SK-N-SH (cell line): ENCODE results near the gene CFAP251. TPM values are rescaled to one million over a fixed set of nuclear protein-coding genes. Genes with fewer than 3 reads are reported as not detected.

Source experiments
- CTCF ChIA-PET: fragments of 300-600, 350-600 bp; formaldehyde crosslinking; extraction: SDS; loops from one replicate; lab custom pipeline; 2021; lab: Yijun Ruan, JAX
- POLR2A ChIA-PET: fragments of 350-600 bp; sonication (Branson Sonifier 250); formaldehyde crosslinking; extraction: SDS; loops from one replicate; lab custom pipeline; 2020; ENCODE audit warnings: antibody characterized with exemption, inconsistent platforms; lab: Yijun Ruan, JAX
- DNase-seq: peaks from one replicate; pipeline ENCODE4 v3.0.0; 2012
- H2AFZ ChIP-seq: fragments of 200-600 bp; sonication (generic); 2 replicates; pipeline ENCODE4 v1.8.1; 2016; ENCODE audit warnings: antibody characterized with exemption, mild to moderate bottlenecking, low read depth
- H3F3A ChIP-seq: fragments of 200-600 bp; sonication (generic); replicated peaks from 2 replicates; pipeline ENCODE3; 2016; ENCODE audit warnings: antibody characterized with exemption, mild to moderate bottlenecking; ENCODE audit not compliant: insufficient read depth
- H3K27ac ChIP-seq, 2 experiments: fragments of 200-500 bp in 1 of 2; fragments of 200-600 bp in 1 of 2; sonication (Bioruptor generic) in 1 of 2; sonication (generic), shearing (Covaris generic) in 1 of 2; 2 replicates each; pipeline versions ENCODE4 v1.5.1 to v1.6.1; 2014 to 2016; ENCODE audit warnings: low read depth in 2 of 2, inconsistent platforms in 1 of 2, low read length in 1 of 2, mild to moderate bottlenecking in 1 of 2, mixed read lengths in 1 of 2
- H3K27me3 ChIP-seq: fragments of 200-600 bp; sonication (generic), shearing (Covaris generic); 2 replicates; pipeline ENCODE4 v1.6.1; 2016; ENCODE audit warnings: mixed run types; ENCODE audit not compliant: insufficient read depth
- H3K36me3 ChIP-seq, 2 experiments: fragments of 200-500 bp in 1 of 2; fragments of 200-600 bp in 1 of 2; sonication (Bioruptor generic) in 1 of 2; sonication (generic) in 1 of 2; replicated peaks in 1 of 2; 2 replicates each; pipeline versions ENCODE3 to v1.5.1; 2014 to 2016; ENCODE audit warnings: low read length in 1 of 2, mild to moderate bottlenecking in 1 of 2; ENCODE audit not compliant: insufficient read depth in 2 of 2, control insufficient read depth in 1 of 2
- H3K4me1 ChIP-seq, 2 experiments: fragments of 200-500 bp in 1 of 2; fragments of 200-600 bp in 1 of 2; sonication (Bioruptor generic) in 1 of 2; sonication (generic), shearing (Covaris generic) in 1 of 2; 2 replicates each; pipeline versions ENCODE4 v1.5.1 to v1.6.1; 2014 to 2016; ENCODE audit warnings: low read depth in 1 of 2, low read length in 1 of 2, mixed run types in 1 of 2; ENCODE audit not compliant: insufficient read depth in 2 of 2, control insufficient read depth in 1 of 2
- H3K4me2 ChIP-seq: fragments of 200-600 bp; sonication (generic), shearing (Covaris generic); 2 replicates; pipeline ENCODE4 v1.6.1; 2017; ENCODE audit warnings: mixed run types
- H3K4me3 ChIP-seq, 2 experiments: fragments of 200-500 bp in 1 of 2; fragments of 200-600 bp in 1 of 2; sonication (Bioruptor generic) in 1 of 2; sonication (generic), shearing (Covaris generic) in 1 of 2; 2 replicates each; pipeline versions ENCODE4 v1.5.1 to v1.8.1; 2014 to 2016; ENCODE audit warnings: low read depth in 2 of 2, inconsistent platforms in 1 of 2, low read length in 1 of 2, mild to moderate bottlenecking in 1 of 2, mixed read lengths in 1 of 2, moderate library complexity in 1 of 2
- H3K79me2 ChIP-seq: fragments of 200-600 bp; sonication (generic); 2 replicates; pipeline ENCODE4 v1.8.1; 2017; ENCODE audit warnings: mild to moderate bottlenecking; ENCODE audit not compliant: insufficient read depth
- H3K9ac ChIP-seq: fragments of 200-600 bp; sonication (generic); 2 replicates; pipeline ENCODE4 v1.6.1; 2017; ENCODE audit warnings: mixed run types
- H3K9me2 ChIP-seq: fragments of 200-600 bp; sonication (generic); 2 replicates; pipeline ENCODE4 v1.6.1; 2017; ENCODE audit warnings: mixed run types
- H3K9me3 ChIP-seq: fragments of 200-600 bp; sonication (generic); 2 replicates; pipeline ENCODE4 v1.6.1; 2017; ENCODE audit warnings: mixed run types, mild to moderate bottlenecking, moderate library complexity
- H4K20me1 ChIP-seq: fragments of 200-600 bp; sonication (generic); 2 replicates; pipeline ENCODE4 v1.6.1; 2017; ENCODE audit warnings: mild to moderate bottlenecking, mixed run types; ENCODE audit not compliant: insufficient read depth
- CTCF ChIP-seq: fragments of 200-600 bp; sonication (generic); IDR thresholded peaks from 2 replicates; pipeline ENCODE4 v1.6.1; 2017; ENCODE audit warnings: antibody characterized with exemption, mild to moderate bottlenecking, moderate library complexity
- ELF1 ChIP-seq: IDR thresholded peaks from 2 replicates; pipeline ENCODE4 v1.4.0; 2012
- FOSL2 ChIP-seq: IDR thresholded peaks from 2 replicates; pipeline ENCODE4 v1.4.0; 2012; ENCODE audit warnings: low read depth, mild to moderate bottlenecking, moderate library complexity, borderline replicate concordance
- FOXJ3 ChIP-seq: sonication (generic); formaldehyde crosslinking; IDR thresholded peaks from 2 replicates; pipeline ENCODE4 v1.5.1; 2020; ENCODE audit warnings: mild to moderate bottlenecking, missing genetic modification reagents
- JUND ChIP-seq: IDR thresholded peaks from 2 replicates; pipeline ENCODE4 v1.4.0; 2012
- MEF2A ChIP-seq: IDR thresholded peaks from 2 replicates; pipeline ENCODE4 v1.4.0; 2012; ENCODE audit warnings: low read depth, borderline replicate concordance
- POLR2AphosphoS5 ChIP-seq: IDR thresholded peaks from 2 replicates; pipeline ENCODE4 v1.6.1; 2012; ENCODE audit warnings: low read depth, low read length
- RAD21 ChIP-seq: IDR thresholded peaks from 2 replicates; pipeline ENCODE4 v1.6.1; 2012; ENCODE audit warnings: mild to moderate bottlenecking, low read length
- RCOR1 ChIP-seq: fragments of 150-350 bp; IDR thresholded peaks from 2 replicates; pipeline ENCODE4 v1.6.1; 2017; ENCODE audit warnings: antibody characterized with exemption, low read length
- REST ChIP-seq: IDR thresholded peaks from 2 replicates; pipeline ENCODE4 v1.6.1; 2012; ENCODE audit warnings: mild to moderate bottlenecking, low read depth, low read length, moderate library complexity
- USF1 ChIP-seq: IDR thresholded peaks from 2 replicates; pipeline ENCODE4 v1.4.0; 2012; ENCODE audit warnings: low read depth, borderline replicate concordance
- YY1 ChIP-seq: IDR thresholded peaks from 2 replicates; pipeline ENCODE4 v1.4.0; 2012; ENCODE audit warnings: low read depth, mild to moderate bottlenecking
- WGBS: methylation state at CpG from one replicate; pipeline ENCODE4 v1.1.6; 2017; ENCODE audit warnings: low lambda C conversion rate; 5-methylcytosine and 5-hydroxymethylcytosine counted together
- polyA plus RNA-seq, 3 experiments: library from polyadenylated mRNA; depleted of rRNA; stranded (reverse); fragments of >200 nt; gene quantifications; 2 replicates each; pipeline ENCODE4 v1.2.3, GENCODE V29; 2012
- TF ChIP-seq, protein P1 (sequence below): IDR thresholded peaks from 2 replicates; pipeline ENCODE4 v1.4.0; 2012; ENCODE audit warnings: low read depth, borderline replicate concordance

CFAP251 gene
- polyA plus RNA-seq, 1 of the 3 experiments (the other 2 are of a cell fraction): 5.7 TPM

- Histone ChIP-seq H3K4me1 (no peaks in the 10 kb centered on the region), H3K4me3 (no peak overlapping the region), H3K79me2 (peaks cover 17% of the 10 kb centered on the region; the same call in 1 of the 2 replicates), H3K9me2 (no peaks in the 10 kb centered on the region), H3K9ac (no peak overlapping the region), H3F3A (peaks cover 11% of the 10 kb centered on the region), H3K36me3 (peaks cover 9 to 54% of the 10 kb centered on the region in 2 experiments), H3K4me2 (no peak overlapping the region), H4K20me1 (no peaks in the 10 kb centered on the region), H3K27ac (no peak overlapping the region), H3K9me3 (no peaks in the 10 kb centered on the region), H3K27me3 (no peaks in the 10 kb centered on the region), H2AFZ (no peak overlapping the region)
- 96% methylated on average over 15 of the region's 15 CpGs for WGBS
- no peak for DNase-seq
- TF ChIP-seq ELF1 (no peak), REST (no peak), RAD21 (no peak), JUND (no peak), MEF2A (no peak), FOXJ3 (no peak), FOSL2 (no peak), YY1 (no peak), RCOR1 (no peak), USF1 (no peak), POLR2AphosphoS5 (no peak), CTCF (no peak)
- TF ChIP-seq, protein P1, sequence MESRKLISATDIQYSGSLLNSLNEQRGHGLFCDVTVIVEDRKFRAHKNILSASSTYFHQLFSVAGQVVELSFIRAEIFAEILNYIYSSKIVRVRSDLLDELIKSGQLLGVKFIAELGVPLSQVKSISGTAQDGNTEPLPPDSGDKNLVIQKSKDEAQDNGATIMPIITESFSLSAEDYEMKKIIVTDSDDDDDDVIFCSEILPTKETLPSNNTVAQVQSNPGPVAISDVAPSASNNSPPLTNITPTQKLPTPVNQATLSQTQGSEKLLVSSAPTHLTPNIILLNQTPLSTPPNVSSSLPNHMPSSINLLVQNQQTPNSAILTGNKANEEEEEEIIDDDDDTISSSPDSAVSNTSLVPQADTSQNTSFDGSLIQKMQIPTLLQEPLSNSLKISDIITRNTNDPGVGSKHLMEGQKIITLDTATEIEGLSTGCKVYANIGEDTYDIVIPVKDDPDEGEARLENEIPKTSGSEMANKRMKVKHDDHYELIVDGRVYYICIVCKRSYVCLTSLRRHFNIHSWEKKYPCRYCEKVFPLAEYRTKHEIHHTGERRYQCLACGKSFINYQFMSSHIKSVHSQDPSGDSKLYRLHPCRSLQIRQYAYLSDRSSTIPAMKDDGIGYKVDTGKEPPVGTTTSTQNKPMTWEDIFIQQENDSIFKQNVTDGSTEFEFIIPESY: no peak
- ChIA-PET CTCF (interaction anchor here (1.9 to 2.4 kb wide), 2 partner anchors 12 to 80 kb away, joined by 7 to 11 read pairs; no protein-coding TSS in a partner anchor), POLR2A (no interaction called here)
Observed at GRCh38 chr12:122043476-122043875, 125.1 kb downstream of the CFAP251 start.
